Hepatocyte (in vitro differentiated cells): ENCODE results near the gene RD3L. TPM values are rescaled to one million over a fixed set of nuclear protein-coding genes. Genes with fewer than 3 reads are reported as not detected.

Experiments used
- DNase-seq: peaks from one replicate; pipeline ENCODE4 v3.0.0-alpha.2; 2016; ENCODE audit warnings: low spot score
- H2AFZ ChIP-seq: fragments of 200-600 bp; sonication (generic); 2 replicates; pipeline ENCODE4 v1.6.0; 2016; ENCODE audit warnings: antibody characterized with exemption, mild to moderate bottlenecking
- H3K27ac ChIP-seq: fragments of 200-600 bp; sonication (generic); 2 replicates; pipeline ENCODE4 v1.5.1; 2016; ENCODE audit warnings: mild to moderate bottlenecking
- H3K27me3 ChIP-seq: fragments of 200-600 bp; sonication (generic); 2 replicates; pipeline ENCODE4 v1.6.1; 2016
- H3K36me3 ChIP-seq: fragments of 200-600 bp; sonication (generic); replicated peaks from 2 replicates; pipeline ENCODE4 v1.5.1; 2016; ENCODE audit warnings: low read depth; ENCODE audit not compliant: insufficient read depth
- H3K4me1 ChIP-seq: fragments of 200-600 bp; sonication (generic); 2 replicates; pipeline ENCODE4 v1.5.1; 2016; ENCODE audit warnings: mild to moderate bottlenecking, moderate library complexity; ENCODE audit not compliant: insufficient read depth
- H3K4me2 ChIP-seq: fragments of 200-600 bp; sonication (generic); 2 replicates; pipeline ENCODE4 v1.6.0; 2016
- H3K4me3 ChIP-seq: fragments of 200-600 bp; sonication (generic); 2 replicates; pipeline ENCODE4 v1.5.1; 2016; ENCODE audit warnings: mild to moderate bottlenecking
- H3K79me2 ChIP-seq: fragments of 200-600 bp; sonication (generic); 2 replicates; pipeline ENCODE4 v1.6.0; 2017; ENCODE audit warnings: mild to moderate bottlenecking
- H3K9me2 ChIP-seq: fragments of 200-600 bp; sonication (generic); replicated peaks from 2 replicates; pipeline ENCODE4 v1.6.0; 2017; ENCODE audit warnings: mild to moderate bottlenecking; ENCODE audit not compliant: insufficient read depth
- H3K9me3 ChIP-seq: fragments of 200-600 bp; sonication (generic); 2 replicates; pipeline ENCODE4 v1.5.1; 2016; ENCODE audit warnings: low read depth, mild to moderate bottlenecking
- H4K20me1 ChIP-seq: fragments of 200-600 bp; sonication (generic); 2 replicates; pipeline ENCODE4 v1.6.0; 2016; ENCODE audit warnings: mild to moderate bottlenecking; ENCODE audit not compliant: insufficient read depth, poor library complexity, severe bottlenecking
- CTCF ChIP-seq: fragments of 200-600 bp; sonication (generic); IDR thresholded peaks from 2 replicates; pipeline ENCODE4 v1.5.1; 2016; ENCODE audit warnings: antibody characterized with exemption, mild to moderate bottlenecking; ENCODE audit not compliant: poor library complexity
- EZH2 ChIP-seq: fragments of 200-600 bp; sonication (generic); IDR thresholded peaks from 2 replicates; pipeline ENCODE4 v1.6.1; 2016; ENCODE audit warnings: antibody characterized with exemption, mild to moderate bottlenecking, borderline replicate concordance
- EZH2phosphoT487 ChIP-seq: fragments of 200-600 bp; sonication (generic); IDR thresholded peaks from one replicate; pipeline ENCODE4 v1.6.1; 2018; ENCODE audit warnings: antibody characterized with exemption, mild to moderate bottlenecking, low read depth, moderate library complexity; ENCODE audit not compliant: unreplicated experiment, severe bottlenecking
- WGBS: methylation state at CpG from one replicate; pipeline ENCODE4 v1.1.6; 2016; ENCODE audit warnings: low lambda C conversion rate; ENCODE audit errors: missing lambda C conversion rate; 5-methylcytosine and 5-hydroxymethylcytosine counted together
- polyA plus RNA-seq: library from polyadenylated mRNA; unstranded; fragments of >200 nt; fragmentation: Nextera tagmentation; extraction: Ambion mirVana; gene quantifications from 2 replicates; pipeline ENCODE4 v1.2.1, GENCODE V29; 2016
- total RNA-seq: library from RNA; depleted of rRNA; stranded (reverse); fragments of >200 nt; gene quantifications from 2 replicates; pipeline ENCODE4 v1.2.3, GENCODE V29; 2014

Gene RD3L
- not detected in 2 replicates for total RNA-seq
- polyA plus RNA-seq: not detected in 2 replicates

- no peak within 1 kb of the TSS for H3K4me3 ChIP-seq
- 82% methylated on average over 14 of the region's 14 CpGs for WGBS
- no peak for DNase-seq
- H3K27me3 ChIP-seq: peaks cover 8% of the 10 kb centered on the region
- H4K20me1 ChIP-seq: no peaks in the 10 kb centered on the region
- no peak for TF ChIP-seq CTCF
- TF ChIP-seq EZH2phosphoT487: no peak
- TF ChIP-seq EZH2: no peak
- no peak within 1 kb of the TSS for H2AFZ ChIP-seq
- H3K79me2 ChIP-seq: no peaks in the 10 kb centered on the region
- H3K9me2 ChIP-seq: no peaks in the 10 kb centered on the region
- no peaks in the 10 kb centered on the region for H3K9me3 ChIP-seq
- no peaks in the 10 kb centered on the region for H3K4me1 ChIP-seq
- H3K4me2 ChIP-seq: no peak within 1 kb of the TSS
- no peak within 1 kb of the TSS for H3K27ac ChIP-seq
- H3K36me3 ChIP-seq: no peaks in the 10 kb centered on the region
These were observed at the start of gene RD3L for GRCh38 chr14:103941973-103942736. RD3L (minus strand) TSS chr14:103942529; CDS start chr14:103941695, 834 bp downstream.

- no peaks in the 10 kb centered on the region for H3K27me3 ChIP-seq
- no peak for TF ChIP-seq EZH2
- DNase-seq: no peak
- H3K4me2 ChIP-seq: no peak overlapping the region
- no peaks in the 10 kb centered on the region for H3K79me2 ChIP-seq
- H3K36me3 ChIP-seq: no peaks in the 10 kb centered on the region
- H2AFZ ChIP-seq: no peak overlapping the region
- H3K9me3 ChIP-seq: peaks cover 6% of the 10 kb centered on the region
- no peak overlapping the region for H3K27ac ChIP-seq
- H3K9me2 ChIP-seq: no peaks in the 10 kb centered on the region
- 85% methylated on average over 4 of the region's 4 CpGs for WGBS
- no peak overlapping the region for H3K4me3 ChIP-seq
- H3K4me1 ChIP-seq: no peaks in the 10 kb centered on the region
- no peaks in the 10 kb centered on the region for H4K20me1 ChIP-seq
These were observed 47.6 kb upstream of the RD3L start for GRCh38 chr14:103989964-103990363.

GRCh38 chr14:103989034-103989433 is 46.7 kb upstream of the RD3L start:
- 94% methylated on average over 1 of the region's 1 CpG for WGBS
- no peaks in the 10 kb centered on the region for H3K4me1 ChIP-seq
- H4K20me1 ChIP-seq: no peaks in the 10 kb centered on the region
- H3K9me2 ChIP-seq: no peaks in the 10 kb centered on the region
- H3K4me3 ChIP-seq: no peak overlapping the region
- H3K27ac ChIP-seq: no peak overlapping the region
- no peak for DNase-seq
- no peak overlapping the region for H2AFZ ChIP-seq
- no peaks in the 10 kb centered on the region for H3K79me2 ChIP-seq
- TF ChIP-seq EZH2phosphoT487 (no peak), EZH2 (no peak), CTCF (no peak)
- H3K9me3 ChIP-seq: peaks cover 6% of the 10 kb centered on the region
- H3K4me2 ChIP-seq: no peak overlapping the region
- no peaks in the 10 kb centered on the region for H3K36me3 ChIP-seq
- no peaks in the 10 kb centered on the region for H3K27me3 ChIP-seq

GRCh38 chr14:103984196-103984595 is 41.9 kb upstream of the RD3L start:
- no peaks in the 10 kb centered on the region for H3K36me3 ChIP-seq
- H3K79me2 ChIP-seq: no peaks in the 10 kb centered on the region
- no peak overlapping the region for H2AFZ ChIP-seq
- H3K4me3 ChIP-seq: no peak overlapping the region
- no peaks in the 10 kb centered on the region for H4K20me1 ChIP-seq
- 82% methylated on average over 5 of the region's 5 CpGs for WGBS
- DNase-seq: no peak
- no peaks in the 10 kb centered on the region for H3K9me2 ChIP-seq
- no peak overlapping the region for H3K4me2 ChIP-seq
- no peaks in the 10 kb centered on the region for H3K4me1 ChIP-seq
- peaks cover 5% of the 10 kb centered on the region for H3K9me3 ChIP-seq
- TF ChIP-seq CTCF (no peak), EZH2phosphoT487 (no peak), EZH2 (no peak)
- no peak overlapping the region for H3K27ac ChIP-seq
- H3K27me3 ChIP-seq: no peaks in the 10 kb centered on the region
